Endothelial cell (in vitro differentiated cells): ENCODE results near the gene PTPN14. TPM values are rescaled to one million over a fixed set of nuclear protein-coding genes. Genes with fewer than 3 reads are reported as not detected.

Source experiments
- DNase-seq: peaks from one replicate; pipeline ENCODE4 v3.0.0; 2021; ENCODE audit warnings: low spot score
- H3K27ac Mint-ChIP-seq: one replicate; pipeline ENCODE4 v1.8.0; 2021; ENCODE audit warnings: mixed read lengths, inconsistent platforms; ENCODE audit not compliant: unreplicated experiment
- H3K27me3 Mint-ChIP-seq: one replicate; pipeline ENCODE4 v1.8.0; 2021; ENCODE audit warnings: mild to moderate bottlenecking, moderate library complexity, mixed read lengths, inconsistent platforms; ENCODE audit not compliant: unreplicated experiment
- H3K36me3 Mint-ChIP-seq: one replicate; pipeline ENCODE4 v1.8.0; 2021; ENCODE audit warnings: mild to moderate bottlenecking, low read depth, mixed read lengths, inconsistent platforms; ENCODE audit not compliant: unreplicated experiment
- H3K4me1 Mint-ChIP-seq: one replicate; pipeline ENCODE4 v1.8.0; 2021; ENCODE audit warnings: mild to moderate bottlenecking, mixed read lengths, inconsistent platforms; ENCODE audit not compliant: unreplicated experiment
- H3K4me3 Mint-ChIP-seq: one replicate; pipeline ENCODE4 v1.8.0; 2021; ENCODE audit warnings: mild to moderate bottlenecking, mixed read lengths, inconsistent platforms; ENCODE audit not compliant: unreplicated experiment
- H3K9me3 Mint-ChIP-seq: one replicate; pipeline ENCODE4 v1.8.0; 2021; ENCODE audit warnings: mixed read lengths, inconsistent platforms; ENCODE audit not compliant: unreplicated experiment
- total RNA-seq: library from RNA; stranded (reverse); fragmentation: NEBNext Ultra II Directional; extraction: Animal tissue kit (Norgen Biotek cat#: 25700); gene quantifications from one replicate; pipeline ENCODE4 v1.2.1, GENCODE V29; 2021; ENCODE audit not compliant: unreplicated experiment
- TF ChIP-seq, protein P1 (sequence below): fragments of 200-600 bp; sonication (generic); IDR thresholded peaks from one replicate; pipeline ENCODE4 v1.5.0; 2021; ENCODE audit warnings: antibody characterized with exemption; ENCODE audit not compliant: unreplicated experiment

Gene PTPN14
- total RNA-seq, 1 donor from 2014 or later, result 46.3 TPM

DNA sequence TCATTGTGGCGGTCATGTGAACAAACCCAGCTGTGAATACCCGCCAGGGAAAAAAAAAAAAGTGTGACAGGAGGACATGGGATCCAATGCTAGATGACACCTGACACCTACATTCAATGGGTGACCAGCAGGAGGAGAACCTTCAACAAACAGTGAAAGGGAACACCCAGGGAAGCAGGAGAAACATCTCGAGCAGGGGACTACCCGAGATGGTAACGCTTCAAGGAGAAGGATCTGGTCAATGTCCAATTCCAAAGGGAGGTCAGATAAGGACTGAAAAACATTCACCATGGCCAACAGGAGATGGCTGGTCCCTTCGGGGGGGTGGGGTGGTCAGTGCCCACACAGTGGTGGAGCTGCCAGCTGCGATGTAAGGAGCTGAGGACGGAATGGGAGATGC is 46.3 kb downstream of the PTPN14 start:
- Mint-ChIP-seq H3K9me3 (peaks cover 4% of the 10 kb centered on the region), H3K27me3 (no peaks in the 10 kb centered on the region), H3K36me3 (peaks cover 18% of the 10 kb centered on the region), H3K4me3 (no peak overlapping the region), H3K4me1 (peaks cover 17% of the 10 kb centered on the region), H3K27ac (no peak overlapping the region)
- DNase-seq, result no peak
- TF ChIP-seq, protein P1, sequence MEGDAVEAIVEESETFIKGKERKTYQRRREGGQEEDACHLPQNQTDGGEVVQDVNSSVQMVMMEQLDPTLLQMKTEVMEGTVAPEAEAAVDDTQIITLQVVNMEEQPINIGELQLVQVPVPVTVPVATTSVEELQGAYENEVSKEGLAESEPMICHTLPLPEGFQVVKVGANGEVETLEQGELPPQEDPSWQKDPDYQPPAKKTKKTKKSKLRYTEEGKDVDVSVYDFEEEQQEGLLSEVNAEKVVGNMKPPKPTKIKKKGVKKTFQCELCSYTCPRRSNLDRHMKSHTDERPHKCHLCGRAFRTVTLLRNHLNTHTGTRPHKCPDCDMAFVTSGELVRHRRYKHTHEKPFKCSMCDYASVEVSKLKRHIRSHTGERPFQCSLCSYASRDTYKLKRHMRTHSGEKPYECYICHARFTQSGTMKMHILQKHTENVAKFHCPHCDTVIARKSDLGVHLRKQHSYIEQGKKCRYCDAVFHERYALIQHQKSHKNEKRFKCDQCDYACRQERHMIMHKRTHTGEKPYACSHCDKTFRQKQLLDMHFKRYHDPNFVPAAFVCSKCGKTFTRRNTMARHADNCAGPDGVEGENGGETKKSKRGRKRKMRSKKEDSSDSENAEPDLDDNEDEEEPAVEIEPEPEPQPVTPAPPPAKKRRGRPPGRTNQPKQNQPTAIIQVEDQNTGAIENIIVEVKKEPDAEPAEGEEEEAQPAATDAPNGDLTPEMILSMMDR, result no peak

DNA sequence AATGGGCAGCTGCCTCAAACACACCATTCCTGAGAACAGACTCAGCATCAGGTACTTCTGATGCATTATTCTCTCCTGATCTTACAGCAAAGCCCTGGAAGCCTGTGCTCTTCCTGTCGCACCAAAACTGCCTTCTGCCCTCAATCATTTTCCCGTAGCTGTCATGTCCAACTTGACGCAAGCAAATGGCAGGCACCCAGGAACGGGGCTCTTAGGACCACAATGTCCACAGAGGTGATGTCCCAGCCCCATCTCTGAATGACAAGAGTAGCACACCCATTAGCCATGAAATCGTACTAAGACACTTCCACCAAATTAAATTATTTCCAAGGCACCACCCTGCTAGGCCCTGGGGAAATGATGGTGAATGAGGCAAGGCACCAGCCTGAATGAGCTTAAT is 47.1 kb downstream of the PTPN14 start:
- Mint-ChIP-seq H3K4me3 (no peak overlapping the region), H3K36me3 (peaks cover 13% of the 10 kb centered on the region), H3K27ac (no peak overlapping the region), H3K9me3 (no peaks in the 10 kb centered on the region), H3K27me3 (no peaks in the 10 kb centered on the region), H3K4me1 (peaks cover 21% of the 10 kb centered on the region)
- no peak for DNase-seq
- TF ChIP-seq, protein P1, result no peak

DNA sequence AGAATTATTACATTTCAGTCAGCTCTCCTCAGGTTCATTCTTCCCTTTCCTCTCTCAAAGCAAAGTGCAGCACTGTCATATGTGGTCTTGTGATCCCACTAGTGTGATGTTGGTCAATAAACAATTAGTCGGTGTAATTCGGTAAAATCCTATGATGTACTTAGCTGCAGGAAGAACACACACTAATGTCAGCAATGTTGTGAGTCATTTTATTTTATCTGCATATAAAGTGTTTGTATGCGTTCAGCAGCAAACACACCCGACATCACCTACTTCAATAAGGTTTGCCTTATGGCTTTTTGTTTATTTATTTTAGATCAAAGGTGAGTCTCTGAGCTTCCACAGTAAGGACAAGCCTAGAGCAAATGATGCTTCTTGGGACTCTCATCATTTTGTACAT is 47.8 kb downstream of the PTPN14 start:
- no peak overlapping the region for H3K4me3 Mint-ChIP-seq
- H3K9me3 Mint-ChIP-seq, result no peaks in the 10 kb centered on the region
- DNase-seq, result no peak
- TF ChIP-seq, protein P1, result no peak
- no peaks in the 10 kb centered on the region for H3K27me3 Mint-ChIP-seq
- no peak overlapping the region for H3K27ac Mint-ChIP-seq
- H3K36me3 Mint-ChIP-seq, result peaks cover 9% of the 10 kb centered on the region
- peaks cover 26% of the 10 kb centered on the region for H3K4me1 Mint-ChIP-seq

DNA sequence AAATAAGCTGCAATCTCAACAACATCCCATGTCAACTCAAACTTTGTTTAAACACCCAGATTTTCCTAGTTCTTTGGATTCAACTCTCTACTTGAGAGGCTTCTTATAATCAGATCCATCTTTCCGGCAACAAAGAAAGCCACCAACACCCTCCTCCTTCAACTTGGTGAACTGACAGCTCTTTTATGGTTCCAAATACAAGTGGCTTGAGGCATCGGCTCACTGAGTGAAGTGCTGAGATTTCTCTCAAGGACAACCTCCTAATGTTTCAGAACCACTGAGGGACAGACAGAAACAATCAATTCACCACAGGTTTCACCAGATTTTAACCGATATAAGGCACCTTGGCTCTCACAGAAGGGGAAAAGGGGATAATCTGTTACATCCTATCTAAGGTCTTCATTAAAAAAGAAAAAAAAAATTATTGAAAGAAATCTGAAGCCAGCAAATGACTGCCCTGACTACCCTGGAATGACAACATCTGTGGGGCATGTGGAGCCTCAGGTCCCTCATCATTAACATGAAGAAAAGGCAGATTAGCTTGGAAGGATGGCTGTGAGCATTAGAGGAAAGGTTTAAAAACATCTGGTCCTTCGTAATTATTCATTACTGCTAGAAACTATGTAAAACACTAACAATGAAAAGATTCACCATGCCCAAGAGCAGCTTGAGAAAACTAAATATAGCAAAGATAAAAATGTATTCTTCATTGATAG is 50.9 kb downstream of the PTPN14 start:
- TF ChIP-seq, protein P1, result no peak
- no peak overlapping the region for H3K4me3 Mint-ChIP-seq
- H3K27me3 Mint-ChIP-seq, result no peaks in the 10 kb centered on the region
- peaks cover 30% of the 10 kb centered on the region for H3K4me1 Mint-ChIP-seq
- H3K27ac Mint-ChIP-seq, result no peak overlapping the region
- H3K9me3 Mint-ChIP-seq, result no peaks in the 10 kb centered on the region
- no peak for DNase-seq
- H3K36me3 Mint-ChIP-seq, result peaks cover 7% of the 10 kb centered on the region

DNA sequence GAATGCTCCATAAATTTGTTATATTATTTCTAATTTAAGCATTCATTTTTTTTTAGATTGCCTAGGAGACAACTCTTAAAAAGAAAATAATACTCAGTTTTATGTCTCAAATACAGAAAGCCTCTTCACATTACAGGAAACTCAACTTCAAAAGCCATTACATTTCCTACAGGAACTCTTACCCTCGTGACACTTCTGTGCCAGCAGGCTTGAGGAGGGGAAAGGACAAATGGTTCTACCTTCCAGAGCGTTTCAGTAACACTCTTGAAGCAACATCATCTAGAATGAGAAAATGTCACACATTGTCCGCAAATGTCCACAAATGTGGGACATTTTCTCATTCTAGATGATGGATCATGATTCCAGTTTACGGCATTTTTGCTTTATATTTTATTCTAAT is 51.7 kb downstream of the PTPN14 start:
- peak overlapping the region; percentile 54 for H3K27ac Mint-ChIP-seq

More for the DNA sequence above, 51.7 kb downstream of the PTPN14 start:
- Mint-ChIP-seq H3K9me3 (no peaks in the 10 kb centered on the region), H3K27me3 (no peaks in the 10 kb centered on the region), H3K36me3 (peaks cover under 1% of the 10 kb centered on the region), H3K4me3 (no peak overlapping the region), H3K4me1 (peaks cover 29% of the 10 kb centered on the region)
- TF ChIP-seq, protein P1, result no peak
- no peak for DNase-seq
